ENCODE results near the gene FAIM2. TPM values are rescaled to one million over a fixed set of nuclear protein-coding genes. Genes with fewer than 3 reads are reported as not detected.

Gene FAIM2
- total RNA-seq, 1 experiment from 2014 or later, result 0.18 TPM

DNA sequence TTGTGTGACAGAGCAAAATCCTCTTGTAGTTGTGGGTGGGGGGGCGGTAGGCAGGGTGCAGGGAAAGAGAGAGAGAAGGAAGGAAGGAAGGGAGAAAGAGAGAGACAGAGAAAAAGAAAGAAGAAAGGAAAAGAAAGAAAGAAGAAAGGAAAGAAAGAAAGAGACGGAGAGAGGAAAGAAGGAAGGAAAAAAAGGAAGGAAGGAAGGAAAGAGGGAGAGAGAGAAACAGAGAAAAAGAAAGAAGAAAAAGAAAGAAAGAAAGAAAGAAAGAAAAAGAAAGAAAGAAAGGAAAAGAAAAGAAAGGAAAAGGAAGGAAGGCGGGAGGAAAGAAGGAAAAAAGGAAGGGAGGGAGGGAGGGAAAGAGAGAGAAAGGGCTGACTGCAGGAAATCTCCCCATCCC is 17.6 kb upstream of the FAIM2 start:
- no peaks in the 10 kb centered on the region for H3K9me2 ChIP-seq (replicated peaks; ENCODE audit: low read length)
- ChIA-PET CTCF (no interaction called here), POLR2A (ENCODE audit: unreplicated experiment) (no interaction called here)
- no TSS peak for BruUV-seq (replicated peaks)
- intact Hi-C loops (cut with micrococcal nuclease), result no loop called here
- no peaks in the 10 kb centered on the region for H3K79me2 ChIP-seq (ENCODE audit: low read length)
- H3K4me1 ChIP-seq (ENCODE audit: insufficient read depth, low read length), result peaks cover 5% of the 10 kb centered on the region
- H3K9me3 ChIP-seq (ENCODE audit: low read length), result no peaks in the 10 kb centered on the region
- DNase-seq (no peak), ATAC-seq (no peak)
- H3K9ac ChIP-seq (ENCODE audit: low read length), result no peak overlapping the region
- no peaks in the 10 kb centered on the region for H4K20me1 ChIP-seq (ENCODE audit: low read length)
- no peak overlapping the region for H3K4me3 ChIP-seq (ENCODE audit: low read length)
- H3K27ac ChIP-seq (ENCODE audit: low read length), result no peak overlapping the region
- no peak overlapping the region for H3K4me2 ChIP-seq (ENCODE audit: low read length)
- TF ChIP-seq, protein P1, sequence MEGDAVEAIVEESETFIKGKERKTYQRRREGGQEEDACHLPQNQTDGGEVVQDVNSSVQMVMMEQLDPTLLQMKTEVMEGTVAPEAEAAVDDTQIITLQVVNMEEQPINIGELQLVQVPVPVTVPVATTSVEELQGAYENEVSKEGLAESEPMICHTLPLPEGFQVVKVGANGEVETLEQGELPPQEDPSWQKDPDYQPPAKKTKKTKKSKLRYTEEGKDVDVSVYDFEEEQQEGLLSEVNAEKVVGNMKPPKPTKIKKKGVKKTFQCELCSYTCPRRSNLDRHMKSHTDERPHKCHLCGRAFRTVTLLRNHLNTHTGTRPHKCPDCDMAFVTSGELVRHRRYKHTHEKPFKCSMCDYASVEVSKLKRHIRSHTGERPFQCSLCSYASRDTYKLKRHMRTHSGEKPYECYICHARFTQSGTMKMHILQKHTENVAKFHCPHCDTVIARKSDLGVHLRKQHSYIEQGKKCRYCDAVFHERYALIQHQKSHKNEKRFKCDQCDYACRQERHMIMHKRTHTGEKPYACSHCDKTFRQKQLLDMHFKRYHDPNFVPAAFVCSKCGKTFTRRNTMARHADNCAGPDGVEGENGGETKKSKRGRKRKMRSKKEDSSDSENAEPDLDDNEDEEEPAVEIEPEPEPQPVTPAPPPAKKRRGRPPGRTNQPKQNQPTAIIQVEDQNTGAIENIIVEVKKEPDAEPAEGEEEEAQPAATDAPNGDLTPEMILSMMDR (conservative IDR thresholded peaks at IDR 0.05; ENCODE audit: low read depth, low read length), result no peak
- TF ChIP-seq EZH2phosphoT487 (IDR thresholded peaks at IDR 0.05; ENCODE audit: borderline replicate concordance, low read length), result no peak
- no peaks in the 10 kb centered on the region for H3K27me3 ChIP-seq (ENCODE audit: low read length)
- H3F3A ChIP-seq (ENCODE audit: low read length, unreplicated experiment), result no peaks in the 10 kb centered on the region
- no peak overlapping the region for H2AFZ ChIP-seq (ENCODE audit: low read length)
- no peaks in the 10 kb centered on the region for H3K36me3 ChIP-seq (ENCODE audit: low read depth, low read length)

DNA sequence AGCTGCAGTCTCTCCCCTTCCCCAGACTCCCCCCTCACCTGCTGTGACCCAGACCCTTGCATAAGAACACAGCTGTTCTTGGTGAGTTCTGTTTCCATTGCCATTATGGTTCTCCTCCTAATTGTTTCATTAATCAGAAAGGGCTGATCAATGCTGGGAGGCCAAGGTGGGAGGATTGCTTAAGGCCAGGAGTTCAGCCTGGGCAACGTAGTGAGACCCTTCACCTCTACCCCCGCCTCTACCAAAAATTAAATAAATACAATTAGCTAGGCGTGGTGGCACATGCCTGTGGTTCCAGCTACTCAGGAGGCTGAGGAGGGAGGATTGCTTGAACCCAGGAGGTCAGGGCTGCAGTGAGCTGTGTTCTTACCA is 17.2 kb upstream of the FAIM2 start:
- TF ChIP-seq EZH2 (IDR thresholded peaks at IDR 0.05; ENCODE audit: low read length, unreplicated experiment) (no peak), EZH2phosphoT487 (IDR thresholded peaks at IDR 0.05; ENCODE audit: borderline replicate concordance, low read length) (no peak)
- TF ChIP-seq, protein P1 (conservative IDR thresholded peaks at IDR 0.05; ENCODE audit: low read depth, low read length), result no peak
- no peaks in the 10 kb centered on the region for H3K9me2 ChIP-seq (replicated peaks; ENCODE audit: low read length)
- H2AFZ ChIP-seq (ENCODE audit: low read length), result no peak overlapping the region
- H3K9ac ChIP-seq (ENCODE audit: low read length), result no peak overlapping the region
- no peaks in the 10 kb centered on the region for H3K27me3 ChIP-seq (ENCODE audit: low read length)
- DNase-seq, result no peak
- no peak overlapping the region for H3K4me3 ChIP-seq (ENCODE audit: low read length)
- no peak overlapping the region for H3K27ac ChIP-seq (ENCODE audit: low read length)
- POLR2A ChIA-PET (ENCODE audit: unreplicated experiment), result no interaction called here
- no peaks in the 10 kb centered on the region for H3K9me3 ChIP-seq (ENCODE audit: low read length)
- no peak overlapping the region for H3K4me2 ChIP-seq (ENCODE audit: low read length)
- intact Hi-C loops (cut with micrococcal nuclease), result no loop called here
- CTCF ChIA-PET, result no interaction called here
- H3F3A ChIP-seq (ENCODE audit: low read length, unreplicated experiment), result no peaks in the 10 kb centered on the region
- H3K79me2 ChIP-seq (ENCODE audit: low read length), result no peaks in the 10 kb centered on the region
- H4K20me1 ChIP-seq (ENCODE audit: low read length), result no peaks in the 10 kb centered on the region
- H3K36me3 ChIP-seq (ENCODE audit: low read depth, low read length), result no peaks in the 10 kb centered on the region
- no TSS peak for BruUV-seq (replicated peaks)
- ATAC-seq, result no peak
- peaks cover 5% of the 10 kb centered on the region for H3K4me1 ChIP-seq (ENCODE audit: insufficient read depth, low read length)

- ChIA-PET CTCF (no interaction called here), POLR2A (ENCODE audit: unreplicated experiment) (no interaction called here)
- DNase-seq, result peak; percentile 23
- Histone ChIP-seq H3K4me1 (ENCODE audit: insufficient read depth, low read length) (peaks cover 5% of the 10 kb centered on the region), H3K4me2 (ENCODE audit: low read length) (no peak overlapping the region), H3K27me3 (ENCODE audit: low read length) (no peaks in the 10 kb centered on the region), H3K36me3 (ENCODE audit: low read depth, low read length) (no peaks in the 10 kb centered on the region), H3F3A (ENCODE audit: low read length, unreplicated experiment) (no peaks in the 10 kb centered on the region), H4K20me1 (ENCODE audit: low read length) (no peaks in the 10 kb centered on the region), H3K9ac (ENCODE audit: low read length) (no peak overlapping the region), H3K9me3 (ENCODE audit: low read length) (no peaks in the 10 kb centered on the region), H3K79me2 (ENCODE audit: low read length) (no peaks in the 10 kb centered on the region), H2AFZ (ENCODE audit: low read length) (no peak overlapping the region), H3K27ac (ENCODE audit: low read length) (no peak overlapping the region), H3K9me2 (replicated peaks; ENCODE audit: low read length) (no peaks in the 10 kb centered on the region), H3K4me3 (ENCODE audit: low read length) (no peak overlapping the region)
- intact Hi-C loops (cut with micrococcal nuclease), result no loop called here
- no TSS peak for BruUV-seq (replicated peaks)
- TF ChIP-seq EZH2phosphoT487 (IDR thresholded peaks at IDR 0.05; ENCODE audit: borderline replicate concordance, low read length) (no peak), EZH2 (IDR thresholded peaks at IDR 0.05; ENCODE audit: low read length, unreplicated experiment) (no peak)
- ATAC-seq, result peak; percentile 37
These were observed 16.7 kb upstream of the FAIM2 start for GRCh38 chr12:49920241-49920914.

All from PC-3 (cell line).